ENCODE data around the gene CACNA2D2. TPM values are rescaled to one million over a fixed set of nuclear protein-coding genes. Genes with fewer than 3 reads are reported as not detected.

CACNA2D2 gene
- total and polyA plus RNA-seq, 2 of the 13 experiments (the other 11 are each of a cell fraction or from before 2014, with no cell fraction given), result not detected

- TF ChIP-seq NR3C1 (CRISPR knock-in tag; IDR thresholded peaks at IDR 0.05) (no peak), RAD51 (IDR thresholded peaks at IDR 0.05; ENCODE audit: borderline replicate concordance) (no peak)
These were observed 16.1 kb upstream of the CACNA2D2 start (continued) for GRCh38 chr3:50519471-50520089.

GRCh38 chr3:50518436-50518835 is 15.0 kb upstream of the CACNA2D2 start:
- H3K9ac ChIP-seq (ENCODE audit: insufficient read depth, low read depth, low read length), result no peak overlapping the region
- no peak for TF ChIP-seq TRIM22 (IDR thresholded peaks at IDR 0.05)
- TF ChIP-seq FOXA1 (IDR thresholded peaks at IDR 0.05), result no peak
- no peak for TF ChIP-seq FOXA1 (CRISPR knock-in tag; IDR thresholded peaks at IDR 0.05)
- no peak for TF ChIP-seq ZNF232 (CRISPR knock-in tag; IDR thresholded peaks at IDR 0.05; ENCODE audit: borderline replicate concordance)
- no peak for TF ChIP-seq BRD4 (CRISPR knock-in tag; IDR thresholded peaks at IDR 0.05)
- no peak for TF ChIP-seq ZNF362 (CRISPR knock-in tag; IDR thresholded peaks at IDR 0.05; ENCODE audit: borderline replicate concordance)
- TF ChIP-seq ZNF121 (CRISPR knock-in tag; IDR thresholded peaks at IDR 0.05), result no peak
- TF ChIP-seq TCF7L2 (IDR thresholded peaks at IDR 0.05; ENCODE audit: low read depth, low read length), result no peak
- TF ChIP-seq ZMYM4 (CRISPR knock-in tag; IDR thresholded peaks at IDR 0.05), result no peak
- no peak for TF ChIP-seq ATF2 (CRISPR knock-in tag; IDR thresholded peaks at IDR 0.05)
- TF ChIP-seq HNRNPUL1 (IDR thresholded peaks at IDR 0.05; ENCODE audit: low read depth, low read length), result no peak
- no peak for TF ChIP-seq PBX2 (CRISPR knock-in tag; IDR thresholded peaks at IDR 0.05)
- no peak for TF ChIP-seq FOXC1 (CRISPR knock-in tag; IDR thresholded peaks at IDR 0.05; ENCODE audit: borderline replicate concordance)
- TF ChIP-seq ZNF879 (CRISPR knock-in tag; IDR thresholded peaks at IDR 0.05), result no peak
- no peak for TF ChIP-seq MATR3 (CRISPR knock-in tag; IDR thresholded peaks at IDR 0.05)
- no peaks in the 10 kb centered on the region for H3K9me3 ChIP-seq (ENCODE audit: low read length)
- H4K20me1 ChIP-seq (ENCODE audit: insufficient read depth, low read length), result no peaks in the 10 kb centered on the region
- in situ Hi-C loops (cut with HindIII; ENCODE audit: extremely low pct_ligation_motif_present, low pct_unique_long_range_greater_than_20kb), result no loop called here
- no peaks in the 10 kb centered on the region for H3K36me3 ChIP-seq (replicated peaks in 1 of 2; ENCODE audit: control insufficient read depth in 1 of 2, insufficient read depth in 2 of 2, low read length in 2 of 2)
- no peak for DNase-seq (ENCODE audit: low spot score)
- no peak for ATAC-seq
- no peak overlapping the region for H3K27ac ChIP-seq (ENCODE audit: extremely low read length, insufficient read depth, low read length)
- peaks cover 4 to 36% of the 10 kb centered on the region in 2 experiments; a peak in 4 of 5 replicates for H3K27me3 ChIP-seq (ENCODE audit: control insufficient read depth in 1 of 2, insufficient read depth in 2 of 2, low read length in 2 of 2)
- H3K79me2 ChIP-seq (ENCODE audit: insufficient read depth, low read length), result no peaks in the 10 kb centered on the region
- no peak overlapping the region for H3K4me3 ChIP-seq (replicated peaks in 1 of 3; ENCODE audit: insufficient read depth in 1 of 3, low read depth in 2 of 3, low read length in 3 of 3)
- H3K4me1 ChIP-seq (ENCODE audit: insufficient read depth, low read length), result peaks cover 33% of the 10 kb centered on the region
- ChIA-PET POLR2A (no interaction called here), CTCF (ENCODE audit: low intra/inter-chr PET ratio, low total read pairs) (no interaction called here)
- H2AFZ ChIP-seq (ENCODE audit: low read length), result no peak overlapping the region
- H3K4me2 ChIP-seq (ENCODE audit: low read depth, low read length), result no peak overlapping the region
- 90% methylated on average over 2 of the region's 7 CpGs for WGBS (ENCODE audit: low lambda C conversion rate)
- FAIRE-seq, result no peak
- no TSS peak for BruUV-seq (replicated peaks)
- intact Hi-C loops (cut with micrococcal nuclease; ENCODE audit: unreplicated experiment), result loop anchor here (2.0 to 5.0 kb wide), 2 partner anchors 96 to 146 kb away; no protein-coding TSS in a partner anchor

All from HepG2 (cell line).